ENCODE measurements around the gene NAA40.
A peak's percentile ranks its signal among the peaks of the same experiment; 100 is the strongest.

NAA40 gene

DNA sequence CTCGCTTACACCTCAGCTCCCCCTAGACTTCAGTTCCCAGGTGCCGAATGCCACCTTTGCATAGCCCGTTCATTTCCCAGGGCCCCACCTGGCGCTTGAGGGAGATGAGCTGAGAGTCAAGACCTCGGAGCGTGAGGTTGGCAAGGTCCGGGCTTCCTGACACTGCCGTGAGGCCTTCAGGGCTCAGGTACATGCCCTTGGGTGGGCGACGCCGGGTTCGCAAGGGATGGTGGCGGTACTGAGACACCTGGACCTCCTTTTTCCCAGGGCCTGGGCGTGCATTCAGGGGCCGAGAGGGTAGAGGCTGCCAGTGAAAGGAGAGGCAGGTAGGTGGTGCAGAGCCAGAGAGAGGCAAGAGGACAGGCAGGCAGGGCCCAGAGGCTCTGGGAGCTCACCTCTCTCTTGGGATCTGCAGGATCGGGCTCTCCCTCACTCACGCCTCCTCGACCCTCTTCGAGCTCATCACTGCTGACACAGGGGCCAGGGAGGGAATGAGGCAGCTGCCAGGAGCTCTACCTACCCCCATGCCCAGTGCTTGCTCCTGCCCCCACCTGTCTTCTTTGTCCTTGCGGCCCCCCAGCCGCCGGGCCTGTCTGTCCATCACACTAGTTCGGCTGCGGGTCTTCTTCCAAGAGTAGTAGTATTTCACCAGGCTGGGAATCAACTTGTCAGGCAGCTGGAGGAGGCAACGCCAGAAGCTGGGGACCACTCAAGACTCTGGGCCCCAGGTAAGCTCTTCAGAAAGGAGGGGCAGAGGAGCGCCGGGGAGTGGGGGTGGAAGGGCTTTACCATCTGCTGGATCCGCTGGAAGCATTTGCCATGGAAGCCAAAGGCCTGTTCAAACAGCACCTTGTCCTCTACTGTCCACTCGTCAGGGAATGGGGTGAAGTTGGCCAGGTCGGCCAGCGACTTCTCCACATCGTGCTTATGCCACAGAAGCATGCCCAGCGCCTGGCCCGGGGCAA lies 24.7 kb upstream of the NAA40 start:
- no peak for DNase-seq (ENCODE audit: low read depth in 2 of 2)

DNA sequence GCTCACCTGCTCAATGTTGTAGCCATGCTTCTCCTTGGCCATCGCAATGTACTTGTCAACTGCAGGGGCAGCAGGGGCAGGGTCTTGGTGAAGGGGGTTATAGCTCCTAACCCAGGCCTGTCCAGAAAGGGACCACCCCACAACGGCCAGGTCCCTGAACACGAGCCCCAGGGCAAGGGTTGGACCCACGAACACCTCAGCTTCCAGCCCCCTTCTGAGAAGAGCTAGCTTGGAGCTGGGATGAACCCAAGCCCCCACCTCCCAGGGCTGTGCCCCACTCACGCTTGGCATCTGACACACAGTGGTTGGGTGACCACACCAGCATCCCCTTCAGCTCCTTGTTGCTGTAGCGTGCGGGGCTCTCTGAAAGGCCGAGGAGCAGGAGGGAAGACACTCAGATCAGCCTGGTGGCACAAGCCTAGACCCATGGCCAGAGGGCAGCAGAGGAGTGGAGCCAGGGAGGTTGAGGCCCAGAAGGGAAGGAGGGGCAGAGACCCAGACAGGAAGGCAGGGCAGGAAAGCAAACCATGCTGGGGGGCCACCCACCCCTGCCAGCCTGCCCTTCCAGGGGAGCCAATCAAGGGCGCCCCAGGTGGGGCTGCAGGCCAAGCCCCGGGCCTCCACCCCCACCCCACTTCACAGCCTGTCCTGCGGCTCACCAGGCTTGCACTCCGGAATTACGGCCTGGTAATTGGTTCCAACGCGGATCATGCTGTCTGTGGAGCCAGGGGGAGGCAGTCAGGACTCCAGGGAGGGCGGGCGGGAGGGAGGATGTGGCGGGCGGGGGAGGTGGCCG lies 23.7 kb upstream of the NAA40 start:
- DNase-seq (ENCODE audit: low read depth in 2 of 2), result no peak

DNA sequence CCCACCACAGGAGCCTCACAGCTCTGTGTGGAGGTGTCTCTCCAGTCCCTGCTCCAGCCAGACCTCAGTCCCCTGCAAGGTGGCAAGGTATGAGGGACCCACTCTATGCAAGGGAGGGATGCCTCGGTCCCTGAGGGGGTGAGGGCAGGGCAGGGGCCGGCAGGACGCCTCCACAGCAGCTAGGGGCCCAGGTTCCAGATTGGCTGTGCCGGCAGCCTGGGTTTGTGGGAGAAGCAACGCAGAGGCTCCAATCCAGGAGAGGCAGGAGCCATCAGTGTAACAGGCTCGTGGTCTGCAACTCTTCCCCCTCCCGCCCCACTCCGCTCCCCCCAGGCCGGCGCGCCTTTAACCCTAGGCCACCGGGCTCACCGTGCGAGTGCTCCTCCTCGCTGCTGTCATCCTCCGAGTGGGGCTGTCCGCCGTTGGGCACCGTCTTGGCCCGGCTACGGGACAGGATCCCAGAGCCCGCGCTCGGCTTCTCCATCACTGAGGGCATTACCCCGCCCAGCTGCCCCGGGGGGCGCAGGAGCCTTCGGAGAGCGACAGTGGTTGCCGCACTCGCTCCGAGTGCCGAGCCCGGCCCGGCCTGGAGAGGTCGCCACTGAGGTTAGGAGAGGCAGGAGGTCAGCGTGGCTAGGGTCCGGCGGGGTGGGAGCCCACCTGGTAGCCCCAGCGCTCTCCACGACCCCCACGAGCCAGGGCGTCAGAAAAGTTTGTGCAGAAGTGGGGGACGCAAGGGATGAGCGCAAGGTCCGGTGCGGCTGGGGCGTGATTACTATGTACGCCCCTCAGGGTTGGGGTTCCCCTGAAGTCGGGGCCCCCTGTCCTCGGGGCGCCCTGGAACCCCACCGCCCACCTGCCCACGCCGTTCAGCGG lies 22.6 kb upstream of the NAA40 start:
- no peak for DNase-seq (ENCODE audit: low read depth in 2 of 2)

DNA sequence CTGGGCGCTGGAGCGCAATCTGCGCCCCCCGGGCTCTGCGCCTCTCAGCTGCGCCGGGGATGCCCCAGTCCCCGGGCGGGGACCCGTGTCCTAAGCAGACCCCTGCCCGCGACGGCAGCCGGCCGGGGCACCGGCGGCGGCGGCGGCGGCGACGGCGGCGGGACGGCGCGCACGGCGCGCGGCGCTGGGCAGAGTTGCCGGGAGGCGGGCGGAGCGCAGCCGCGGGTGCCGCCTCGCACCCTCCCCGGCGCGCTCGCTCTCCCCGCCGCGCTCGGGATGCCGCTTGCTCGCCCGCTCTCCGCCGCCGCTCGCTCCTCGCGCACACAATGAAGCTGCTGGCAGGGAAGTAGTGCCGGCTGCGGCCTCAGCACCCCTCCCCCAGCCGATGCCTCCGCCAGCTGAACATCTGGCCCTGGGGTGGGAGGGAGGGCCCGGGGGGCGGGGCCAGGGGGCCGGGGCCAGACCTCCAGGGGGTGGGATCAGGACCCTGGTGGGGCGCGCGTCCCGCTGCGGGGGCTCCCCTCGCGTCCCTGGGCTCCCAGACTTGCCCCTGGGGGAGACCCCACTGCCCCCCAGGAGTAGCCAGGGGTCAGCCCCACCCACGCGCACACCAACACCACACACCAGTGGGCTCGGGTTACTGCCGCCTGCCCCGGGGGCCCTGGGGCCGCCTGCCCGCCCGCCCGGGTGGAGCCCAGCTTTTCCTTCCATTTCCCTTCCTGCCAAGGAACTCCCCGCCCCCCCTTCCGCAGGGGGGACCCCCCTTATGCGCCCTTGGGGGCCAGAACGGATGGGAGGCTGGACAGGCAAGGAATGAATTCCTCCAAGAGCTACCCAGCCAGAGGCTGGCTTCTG lies 21.7 kb upstream of the NAA40 start, which contains the start of gene RCOR2:
Gene RCOR2, minus strand, starts transcription at position 328 of the 855 bp plus-strand sequence. CDS start 708 bp downstream, outside the sequence.
- peak; percentile 28 to 37 for DNase-seq (ENCODE audit: low read depth in 2 of 2)

DNA sequence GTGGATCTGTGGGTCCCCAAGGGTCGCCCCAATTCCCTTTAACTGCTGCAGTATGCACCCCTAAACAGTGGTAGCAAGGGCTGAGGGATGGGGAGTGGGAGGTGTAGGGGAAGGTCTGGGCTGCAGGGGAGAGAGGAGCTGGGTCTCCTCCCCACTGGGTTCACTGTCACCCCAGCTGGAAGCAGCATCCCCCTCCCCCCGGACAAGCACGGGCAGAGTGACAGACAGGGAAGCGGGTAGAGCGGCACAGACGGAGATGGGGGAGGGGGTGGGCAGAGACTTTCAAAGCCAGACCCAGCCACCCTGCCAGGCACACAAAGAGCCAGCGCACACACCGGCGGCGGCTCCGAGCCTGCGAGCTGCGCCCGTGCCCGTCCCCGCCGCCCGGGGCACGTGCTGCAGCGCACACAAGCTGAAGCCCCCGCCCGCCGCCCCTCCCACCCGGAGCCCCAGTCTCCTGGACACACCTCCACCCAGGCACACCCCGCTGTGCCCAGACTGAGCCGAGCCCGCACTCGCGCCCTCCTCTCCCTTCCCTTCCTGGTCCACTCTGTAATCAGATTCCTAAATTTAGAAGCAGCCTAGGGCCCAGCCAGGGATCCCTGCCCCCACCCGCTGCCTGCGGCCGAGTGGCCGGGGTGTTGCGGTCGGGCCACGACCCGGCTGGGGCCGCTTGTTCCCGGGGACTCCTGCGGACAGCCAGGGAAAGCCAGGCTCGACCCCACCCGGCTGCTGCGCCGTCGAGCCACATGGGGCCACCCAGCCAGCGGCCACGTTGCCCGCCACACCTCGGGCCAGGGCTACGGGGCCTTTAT lies 20.9 kb upstream of the NAA40 start:
- DNase-seq (ENCODE audit: low read depth in 2 of 2), result no peak

DNA sequence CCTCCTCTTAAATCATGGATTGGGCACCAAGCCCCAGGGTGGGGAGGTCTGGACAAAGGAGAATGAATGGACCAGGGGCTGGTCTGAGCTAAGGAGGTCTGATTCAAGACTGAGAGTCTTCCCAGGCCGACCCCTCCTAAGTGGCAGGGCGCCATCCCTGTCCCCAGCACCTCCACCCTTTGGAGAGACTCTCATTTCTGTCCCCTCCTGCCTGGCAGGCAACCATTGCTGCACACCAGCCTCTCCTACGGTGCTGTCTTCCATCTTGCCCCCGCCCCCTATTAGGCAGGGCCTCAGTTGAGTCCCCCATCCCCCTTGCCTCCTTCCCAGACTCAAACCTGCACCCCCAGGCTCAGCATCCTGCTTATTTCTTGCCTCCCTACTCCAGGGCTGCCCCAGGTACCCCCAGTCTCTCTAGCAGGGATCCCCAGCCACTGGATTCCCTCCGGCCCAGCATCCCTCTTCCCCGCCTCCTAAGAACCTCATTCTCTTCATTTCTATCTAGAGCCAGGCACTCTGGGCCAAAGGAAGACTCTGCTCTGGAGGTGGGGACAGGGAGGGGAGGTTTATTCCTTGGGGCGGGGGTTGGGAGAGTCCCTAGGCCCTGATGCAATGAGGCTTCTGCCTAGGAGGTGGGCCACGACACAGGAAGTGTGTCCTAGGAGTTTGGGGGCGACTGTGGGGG lies 20.2 kb upstream of the NAA40 start:
- no peak for DNase-seq (ENCODE audit: low read depth in 2 of 2)

- no peak for DNase-seq (ENCODE audit: low read depth in 2 of 2)
Observed at GRCh38 chr11:63919267-63920125, 19.3 kb upstream of the NAA40 start.

DNA sequence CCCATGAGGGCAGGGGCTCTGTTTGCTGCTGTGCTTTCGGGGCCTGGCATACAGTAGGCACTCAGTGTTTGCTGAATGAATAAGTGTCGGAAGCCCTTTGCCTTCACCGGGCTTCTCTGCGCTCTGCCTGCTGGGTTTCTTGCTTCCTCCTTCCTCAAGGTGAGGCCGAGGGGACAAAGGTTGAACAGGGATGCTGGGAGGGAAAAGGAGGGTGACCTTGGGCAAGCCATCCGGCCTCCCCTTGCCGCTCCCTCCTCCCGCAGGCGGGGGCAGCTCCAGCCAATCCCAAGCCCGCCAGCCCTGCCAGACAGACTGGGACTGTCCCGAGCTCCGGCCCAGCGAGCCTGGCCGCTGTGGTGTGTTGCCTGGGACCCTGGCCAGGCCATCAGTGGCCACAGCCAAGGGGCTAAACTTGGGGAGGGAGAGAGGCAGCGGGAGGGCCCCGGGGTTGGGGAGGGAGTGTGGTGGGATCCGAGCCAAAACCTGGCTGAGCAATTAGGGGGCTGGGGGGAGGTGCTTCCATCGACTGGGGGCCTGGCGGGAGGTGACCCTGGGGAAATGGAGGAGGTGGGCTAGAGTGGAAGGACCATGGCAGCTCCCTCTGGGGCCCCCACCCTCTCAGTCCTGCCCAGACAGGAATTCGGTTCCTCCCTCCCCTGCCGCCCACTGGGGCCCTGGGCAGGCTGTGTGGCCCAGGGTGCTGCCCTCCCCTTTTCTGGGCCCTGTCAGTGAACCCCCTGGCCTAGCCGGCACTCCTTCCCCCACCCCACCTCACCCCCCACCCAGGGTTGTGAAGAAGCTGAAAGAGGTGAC lies 18.5 kb upstream of the NAA40 start:
- no peak for DNase-seq (ENCODE audit: low read depth in 2 of 2)

DNA sequence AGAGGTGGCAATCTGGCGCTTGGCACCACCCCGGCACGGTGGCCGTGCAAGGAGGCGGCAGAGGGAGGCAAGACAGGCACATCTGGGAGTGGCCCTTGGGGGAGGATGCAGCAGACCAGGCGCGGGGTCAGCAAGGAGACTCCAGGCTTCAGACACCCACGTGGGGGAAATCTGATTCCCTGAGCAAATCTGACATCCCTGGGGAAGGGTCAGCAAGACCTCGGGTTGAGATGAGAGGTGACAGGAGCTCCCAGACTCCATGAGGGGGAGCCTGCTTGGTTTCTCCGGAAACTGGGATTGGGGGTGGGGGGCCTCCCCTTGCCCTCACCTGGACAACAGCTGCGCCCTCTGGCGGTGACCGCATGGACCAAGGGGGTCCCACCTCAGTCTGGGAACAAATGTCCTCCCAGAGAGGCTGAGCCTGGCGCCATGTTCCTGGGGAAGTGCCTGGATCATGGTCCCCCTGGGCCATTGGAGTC lies 17.8 kb upstream of the NAA40 start:
- no peak for DNase-seq (ENCODE audit: low read depth in 2 of 2)

- no peak for DNase-seq (ENCODE audit: low read depth in 2 of 2)
Observed at GRCh38 chr11:63922673-63923192, 16.1 kb upstream of the NAA40 start.

DNA sequence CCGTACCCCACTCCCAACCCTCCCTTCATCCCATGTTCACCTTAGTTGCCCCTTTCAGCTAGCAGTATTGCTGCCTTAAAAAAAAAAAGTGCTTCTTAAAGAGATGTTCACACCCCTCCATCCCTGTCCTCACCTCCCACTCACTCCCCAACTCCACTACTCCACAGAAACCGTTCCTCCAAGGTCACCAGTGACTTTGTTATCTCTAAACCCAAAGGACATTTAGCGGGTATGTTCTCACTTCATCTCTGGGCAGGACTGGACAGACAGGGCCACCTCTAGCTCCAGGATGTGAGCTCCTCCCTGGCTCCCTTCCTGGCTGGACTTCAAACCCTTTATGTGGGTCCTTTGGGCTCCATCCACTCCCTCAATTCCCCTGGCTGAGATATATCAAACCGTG lies 15.5 kb upstream of the NAA40 start:
- DNase-seq (ENCODE audit: low read depth in 2 of 2), result no peak

DNA sequence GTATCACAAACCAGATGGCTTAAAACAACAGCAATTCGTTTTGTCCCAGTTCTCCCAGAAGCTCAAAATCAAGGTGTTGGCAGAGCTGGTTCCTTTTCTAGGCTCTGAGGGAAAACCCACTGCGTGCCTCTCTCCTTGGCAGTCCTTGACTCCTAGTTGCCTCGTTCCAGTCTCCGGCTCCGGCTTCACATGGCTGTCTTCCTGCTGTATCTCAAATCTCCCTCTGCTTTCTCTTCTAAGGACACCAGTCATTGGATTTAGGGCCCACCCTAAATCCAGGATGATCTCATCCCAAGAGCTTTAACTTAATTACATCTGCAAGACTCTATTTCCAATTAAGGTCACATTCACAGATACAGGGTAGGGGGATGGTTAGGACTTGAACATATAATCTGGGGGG lies 9.2 kb upstream of the NAA40 start:
- DNase-seq (ENCODE audit: low read depth in 2 of 2), result no peak

- no peak for DNase-seq (ENCODE audit: low read depth in 2 of 2)
Observed at GRCh38 chr11:63931045-63931444, 7.8 kb upstream of the NAA40 start.

DNA sequence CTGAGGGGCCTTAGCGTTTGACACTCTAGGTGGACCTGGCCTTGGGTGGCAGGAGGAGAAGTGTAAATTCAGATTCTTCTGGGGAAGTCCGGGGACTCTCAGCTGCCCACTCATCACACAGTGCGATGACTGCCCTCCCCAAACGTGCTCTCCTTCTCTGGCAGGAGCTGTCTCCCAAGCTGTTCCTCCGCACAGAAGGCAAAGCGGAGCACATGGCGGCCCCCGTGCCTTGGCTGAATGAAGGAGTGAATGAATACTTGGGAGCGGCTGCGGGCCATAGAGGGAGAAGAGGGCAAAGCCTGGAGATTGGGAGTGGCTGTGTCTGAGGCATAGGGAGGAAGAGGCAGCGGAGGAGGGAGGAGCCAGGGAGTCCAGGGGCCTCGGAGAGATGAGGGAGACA lies 6.9 kb upstream of the NAA40 start:
- no peak for DNase-seq (ENCODE audit: low read depth in 2 of 2)

DNA sequence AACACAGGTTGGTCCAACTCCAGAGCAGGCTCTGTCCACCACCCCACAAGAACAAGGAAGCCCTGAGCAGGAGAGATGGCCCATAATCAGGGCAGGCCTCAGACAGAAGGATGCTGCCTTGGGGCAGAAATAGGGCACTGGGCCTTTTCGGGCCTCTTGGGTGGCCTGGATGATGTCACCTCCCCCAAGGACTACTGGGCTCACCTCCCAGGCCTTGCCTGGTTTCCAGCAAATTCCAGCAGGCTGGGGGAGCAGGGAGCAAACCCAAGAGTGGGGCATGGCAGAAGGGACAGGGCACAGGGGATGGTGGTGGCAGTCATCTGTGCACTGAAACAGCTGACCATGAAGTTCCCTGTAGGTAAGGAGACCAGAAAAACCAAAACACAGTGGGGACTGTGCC lies 5.3 kb upstream of the NAA40 start:
- no peak for DNase-seq (ENCODE audit: low read depth in 2 of 2)

GRCh38 chr11:63937713-63938478 lies 906 bp upstream of the NAA40 start:
- DNase-seq (ENCODE audit: low read depth in 2 of 2), result no peak
